Measurements from ENCODE around the gene LEMD1.
A peak's percentile ranks its signal among the peaks of the same experiment; 100 is the strongest.
"Not testable (repeated sequence)": the region's sequence is repeated elsewhere in the genome, so short reads cannot be mapped to it uniquely, and the experiment has no call there.

Gene LEMD1

GRCh38 chr1:205424901-205425600 lies 3.2 kb upstream of the LEMD1 start:
- DNase-seq, result no peak

GRCh38 chr1:205423814-205424399 lies 2.1 kb upstream of the LEMD1 start:
- DNase-seq, result no peak

GRCh38 chr1:205422993-205423642 lies 1.3 kb upstream of the LEMD1 start:
- DNase-seq, result no peak

GRCh38 chr1:205420938-205421337 lies 918 bp downstream of the LEMD1 start:
- DNase-seq, result no peak

GRCh38 chr1:205417870-205418635 lies 3.8 kb downstream of the LEMD1 start:
- no peak for DNase-seq

- no peak for DNase-seq
These were observed 5.5 kb downstream of the LEMD1 start for GRCh38 chr1:205416322-205416721.

GRCh38 chr1:205410581-205411298 lies 11.1 kb downstream of the LEMD1 start:
- no peak for DNase-seq

GRCh38 chr1:205407970-205408369 lies 13.9 kb downstream of the LEMD1 start:
- no peak for DNase-seq

- DNase-seq, result not testable (repeated sequence)
These were observed 15.6 kb downstream of the LEMD1 start for GRCh38 chr1:205406252-205406651.

GRCh38 chr1:205404484-205404883 lies 17.4 kb downstream of the LEMD1 start:
- not testable (repeated sequence) for DNase-seq

GRCh38 chr1:205398586-205398985 lies 23.3 kb downstream of the LEMD1 start:
- no peak for DNase-seq

GRCh38 chr1:205396967-205397616 lies 24.8 kb downstream of the LEMD1 start:
- DNase-seq, result peak; percentile 86

- DNase-seq, result no peak
These were observed 26.2 kb downstream of the LEMD1 start for GRCh38 chr1:205395616-205396015.

- DNase-seq, result no peak
These were observed 29.2 kb downstream of the LEMD1 start for GRCh38 chr1:205392650-205393049.

GRCh38 chr1:205391386-205391785 lies 30.5 kb downstream of the LEMD1 start:
- DNase-seq, result no peak

- DNase-seq, result no peak
These were observed 34.0 kb downstream of the LEMD1 start for GRCh38 chr1:205387845-205388244.

- not testable (repeated sequence) for DNase-seq
These were observed 38.9 kb downstream of the LEMD1 start for GRCh38 chr1:205382990-205383389.

- DNase-seq, result no peak
These were observed 39.3 kb downstream of the LEMD1 start for GRCh38 chr1:205382561-205382960.

- DNase-seq, result no peak
These were observed 40.6 kb downstream of the LEMD1 start for GRCh38 chr1:205381305-205381704.

- DNase-seq, result no peak
These were observed 41.0 kb downstream of the LEMD1 start for GRCh38 chr1:205380882-205381281.

GRCh38 chr1:205379056-205379455 lies 42.8 kb downstream of the LEMD1 start:
- DNase-seq, result no peak

GRCh38 chr1:205377355-205377754 lies 44.5 kb downstream of the LEMD1 start:
- DNase-seq, result no peak
